AG04450 (cell line): Measurements from ENCODE around the gene AMBP. TPM values are rescaled to one million over a fixed set of nuclear protein-coding genes. Genes with fewer than 3 reads are reported as not detected.

Experiments used
- CTCF ChIA-PET: fragments of 300-600, 350-600 bp; formaldehyde crosslinking; extraction: SDS; loops from one replicate; lab custom pipeline; 2022; ENCODE audit warnings: antibody characterized with exemption, inconsistent platforms; lab: Charles Lee
- POLR2A ChIA-PET: fragments of 350-600 bp; formaldehyde crosslinking; extraction: SDS; loops from one replicate; lab custom pipeline; 2021; ENCODE audit warnings: antibody characterized with exemption, inconsistent platforms; lab: Yijun Ruan, JAX
- DNase-seq: peaks from one replicate; pipeline ENCODE4 v3.0.0-alpha.2; 2011; ENCODE audit warnings: low read depth, low spot score
- H3K27ac ChIP-seq: one replicate; pipeline ENCODE4 v1.5.1; 2012; ENCODE audit warnings: low read depth, low read length, control low read depth
- H3K27me3 ChIP-seq: one replicate; pipeline ENCODE4 v1.6.0; 2012; ENCODE audit warnings: low read length; ENCODE audit not compliant: control insufficient read depth, insufficient read depth
- H3K4me3 ChIP-seq: 2 replicates; pipeline ENCODE4 v1.5.1; 2011; ENCODE audit warnings: mild to moderate bottlenecking, low read depth, low read length, control low read depth
- H3K9me3 ChIP-seq: 2 replicates; pipeline ENCODE4 v1.5.1; 2012; ENCODE audit warnings: low read length; ENCODE audit not compliant: control insufficient read depth, insufficient read depth
- CTCF ChIP-seq: IDR thresholded peaks from 2 replicates; pipeline ENCODE4 v1.5.1; 2011; ENCODE audit warnings: low read depth, low read length, control low read depth, inconsistent platforms
- polyA plus RNA-seq: library from polyadenylated mRNA; depleted of rRNA; stranded (reverse); fragments of >200 nt; gene quantifications from 2 replicates; pipeline ENCODE4 v1.2.3, GENCODE V29; 2011

AMBP gene
- polyA plus RNA-seq, 1 experiment: 0.74 TPM

DNA sequence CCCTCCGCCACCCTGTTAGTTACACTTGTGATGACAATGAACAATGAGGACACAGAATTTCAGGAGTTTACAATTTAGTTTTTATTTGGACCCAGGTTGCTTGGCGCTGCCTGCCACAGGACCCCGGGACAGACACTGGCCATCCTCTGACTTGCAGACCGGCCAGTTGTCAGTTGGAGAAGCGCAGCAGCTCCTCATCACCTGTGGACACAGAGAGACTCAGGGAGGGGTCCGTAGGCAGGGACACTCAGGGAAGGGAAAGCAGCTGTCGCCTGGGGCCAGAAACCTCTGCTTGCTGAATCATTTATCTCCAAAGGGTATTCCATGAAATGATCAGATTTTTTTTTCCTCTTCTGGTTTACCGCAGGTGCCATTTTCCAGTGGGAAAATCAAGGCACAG, 18.0 kb downstream of the AMBP start:
- no peak for DNase-seq
- POLR2A ChIA-PET: no interaction called here
- Histone ChIP-seq H3K4me3 (no peak overlapping the region), H3K27ac (no peak overlapping the region), H3K9me3 (no peaks in the 10 kb centered on the region), H3K27me3 (peaks cover 2% of the 10 kb centered on the region)
- CTCF ChIA-PET: no interaction called here
- no peak for TF ChIP-seq CTCF

GRCh38 chr9:114059047-114059803, 18.9 kb downstream of the AMBP start:
- TF ChIP-seq CTCF: no peak
- POLR2A ChIA-PET: no interaction called here
- CTCF ChIA-PET: interaction anchor here (1.2 to 2.0 kb wide), 2 partner anchors 23 to 322 kb away, joined by 4 to 10 read pairs; no protein-coding TSS in a partner anchor
- no peak for DNase-seq
- H3K27ac ChIP-seq: no peak overlapping the region
- no peak overlapping the region for H3K4me3 ChIP-seq
- peaks cover 2% of the 10 kb centered on the region for H3K27me3 ChIP-seq
- H3K9me3 ChIP-seq: no peaks in the 10 kb centered on the region

DNA sequence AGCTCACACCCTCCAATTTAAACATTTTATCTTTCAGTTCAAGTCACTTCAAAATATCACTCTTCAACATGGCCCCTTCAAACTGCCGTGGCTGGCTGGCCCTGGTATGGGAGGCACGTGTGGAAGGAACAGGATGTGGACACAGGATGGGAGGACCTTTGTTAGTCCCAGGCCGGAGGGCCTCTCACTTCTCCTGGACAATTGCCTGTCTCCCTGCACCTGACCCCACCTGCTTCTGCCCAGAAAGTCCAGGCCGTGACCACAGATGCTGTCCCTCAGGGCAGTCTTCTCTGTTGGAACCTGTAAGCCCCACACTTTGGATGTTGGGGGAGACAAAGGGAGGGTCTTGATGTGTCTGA, 19.4 kb downstream of the AMBP start:
- ChIA-PET POLR2A (no interaction called here), CTCF (interaction anchor here (1.1 to 2.0 kb wide), 3 partner anchors 23 to 321 kb away, joined by 4 to 10 read pairs (median 4); no protein-coding TSS in a partner anchor)
- Histone ChIP-seq H3K27ac (no peak overlapping the region), H3K27me3 (peaks cover 2% of the 10 kb centered on the region), H3K4me3 (no peak overlapping the region), H3K9me3 (no peaks in the 10 kb centered on the region)
- DNase-seq: no peak
- TF ChIP-seq CTCF: no peak

GRCh38 chr9:114057161-114057885, 20.8 kb downstream of the AMBP start:
- POLR2A ChIA-PET: no interaction called here
- H3K4me3 ChIP-seq: no peak overlapping the region
- no peak overlapping the region for H3K27ac ChIP-seq
- no peak for TF ChIP-seq CTCF
- CTCF ChIA-PET: interaction anchor here (1.1 to 2.0 kb wide), 2 partner anchors 25 to 234 kb away, joined by 4 to 10 read pairs; no protein-coding TSS in a partner anchor
- H3K9me3 ChIP-seq: no peaks in the 10 kb centered on the region
- no peak for DNase-seq
- H3K27me3 ChIP-seq: peaks cover 2% of the 10 kb centered on the region

DNA sequence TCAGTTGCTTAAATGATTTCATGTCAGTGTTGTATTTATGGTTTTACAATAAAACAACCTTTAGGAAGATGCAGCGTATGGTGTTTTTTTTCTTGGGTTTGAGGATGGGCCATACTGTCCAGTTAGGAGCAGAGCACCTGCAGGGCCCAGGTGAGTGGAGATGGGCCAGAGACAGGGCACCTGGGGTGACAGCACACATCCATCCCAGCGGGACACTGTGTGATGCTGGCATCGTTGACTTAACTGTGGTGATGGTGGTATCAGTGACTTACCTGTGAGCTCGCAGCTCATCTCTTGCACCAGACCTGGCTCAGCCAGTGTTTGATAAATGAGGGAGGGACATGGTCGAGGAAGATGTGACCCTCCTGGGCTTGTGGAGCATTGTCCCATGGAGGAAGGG, 21.6 kb downstream of the AMBP start:
- Histone ChIP-seq H3K4me3 (no peak overlapping the region), H3K27me3 (no peaks in the 10 kb centered on the region), H3K27ac (no peak overlapping the region), H3K9me3 (no peaks in the 10 kb centered on the region)
- ChIA-PET CTCF (no interaction called here), POLR2A (no interaction called here)
- no peak for TF ChIP-seq CTCF
- no peak for DNase-seq
